ENCODE results near the gene GJB3. TPM values are rescaled to one million over a fixed set of nuclear protein-coding genes. Genes with fewer than 3 reads are reported as not detected.

Gene GJB3
- total RNA-seq, 1 donor from 2014 or later: 6.3 TPM

GRCh38 chr1:34822202-34822601, 41.2 kb downstream of the GJB3 start:
- no peak for DNase-seq (ENCODE audit: low spot score)

- DNase-seq (ENCODE audit: low spot score): no peak
Measured at GRCh38 chr1:34824817-34825454, 43.9 kb downstream of the GJB3 start.

- peak; percentile 21 for DNase-seq (ENCODE audit: low spot score)
Measured at GRCh38 chr1:34825455-34826091, 44.6 kb downstream of the GJB3 start.

GRCh38 chr1:34827341-34827941, 46.4 kb downstream of the GJB3 start:
- no peak for DNase-seq (ENCODE audit: low spot score)

GRCh38 chr1:34828611-34829010, 47.6 kb downstream of the GJB3 start:
- no peak for DNase-seq (ENCODE audit: low spot score)

- no peak for DNase-seq (ENCODE audit: low spot score)
Measured at GRCh38 chr1:34829250-34829649, 48.2 kb downstream of the GJB3 start.

- DNase-seq (ENCODE audit: low spot score): no peak
Measured at GRCh38 chr1:34831721-34832246, 50.8 kb downstream of the GJB3 start.

DNA sequence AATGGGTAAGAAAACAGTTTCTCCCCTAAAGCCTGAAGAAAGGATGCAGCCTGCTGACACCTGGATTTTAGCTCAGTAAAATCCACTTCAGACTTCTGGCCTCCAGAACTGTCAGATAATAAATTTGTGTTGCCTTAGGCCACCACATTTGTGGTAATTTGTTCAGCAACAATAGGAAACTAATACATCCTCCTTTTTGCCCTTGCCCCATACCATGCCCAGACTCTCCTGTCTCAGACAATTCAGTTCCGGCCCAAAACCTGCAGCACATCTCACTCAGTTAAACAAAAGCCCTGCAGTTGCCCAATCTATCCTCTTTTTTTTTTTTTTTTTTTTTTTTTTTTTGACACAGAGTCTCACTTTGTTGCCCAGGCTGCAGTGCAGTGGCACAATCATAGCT, 52.7 kb downstream of the GJB3 start:
- no peak for DNase-seq (ENCODE audit: low spot score)

Other genes with a start within 250 kb of the GJB3 start
- gene GJB5, start 26.2 kb upstream of the GJB3 start, total RNA-seq (ENCODE audit: insufficient read depth, low replicate concordance): 4.3 TPM
- gene GJB4, start 21.5 kb upstream of the GJB3 start, total RNA-seq (ENCODE audit: insufficient read depth, low replicate concordance): 0.24 TPM
- gene GJA4, start 11.8 kb downstream of the GJB3 start, total RNA-seq (ENCODE audit: insufficient read depth, low replicate concordance): 3.4 TPM
- gene SMIM12, start 78.5 kb downstream of the GJB3 start, total RNA-seq (ENCODE audit: insufficient read depth, low replicate concordance): 23.4 TPM
- gene DLGAP3, start 148.4 kb downstream of the GJB3 start, total RNA-seq (ENCODE audit: insufficient read depth, low replicate concordance): 0.24 TPM
- gene TMEM35B, start 204.1 kb downstream of the GJB3 start, total RNA-seq (ENCODE audit: insufficient read depth, low replicate concordance): 23.6 TPM

Measured in umbilical cord (tissue), 2 donors.